Cardiac muscle cell (in vitro differentiated cells and primary cell): ENCODE measurements around the gene PAFAH2. TPM values are rescaled to one million over a fixed set of nuclear protein-coding genes. Genes with fewer than 3 reads are reported as not detected.

Experiments
- DNase-seq, 2 donors: peaks; one replicate each; pipeline versions ENCODE4 v3.0.0 to v3.0.0-alpha.2; 2010 to 2017; ENCODE audit warnings: low read depth in 1 of 2, low spot score in 1 of 2
- H3K27ac ChIP-seq: fragments of 200-600 bp; sonication (generic); 2 replicates; pipeline ENCODE4 v1.5.1; 2016
- H3K27me3 ChIP-seq: fragments of 200-600 bp; sonication (generic); 2 replicates; pipeline ENCODE4 v1.6.0; 2016; ENCODE audit warnings: control low read depth
- H3K36me3 ChIP-seq: fragments of 200-600 bp; sonication (generic); 2 replicates; pipeline ENCODE4 v1.5.1; 2016; ENCODE audit warnings: control low read depth
- H3K4me1 ChIP-seq: fragments of 200-600 bp; sonication (generic); 2 replicates; pipeline ENCODE4 v1.8.1; 2017; ENCODE audit warnings: low read depth, mild to moderate bottlenecking, mixed run types
- H3K4me3 ChIP-seq: fragments of 200-600 bp; sonication (generic); 2 replicates; pipeline ENCODE4 v1.5.1; 2016; ENCODE audit warnings: mild to moderate bottlenecking
- H3K9me3 ChIP-seq: fragments of 200-600 bp; sonication (generic); 2 replicates; pipeline ENCODE4 v1.5.1; 2017; ENCODE audit warnings: low read depth, mild to moderate bottlenecking, control low read depth
- polyA plus RNA-seq: library from polyadenylated mRNA; unstranded; fragments of >200 nt; fragmentation: Nextera tagmentation; extraction: Ambion mirVana; gene quantifications from 2 replicates; pipeline ENCODE4 v1.2.1, GENCODE V29; 2016
- total RNA-seq: library from RNA; depleted of rRNA; stranded (reverse); fragments of >200 nt; gene quantifications from 2 replicates; pipeline ENCODE4 v1.2.3, GENCODE V29; 2016
- TF ChIP-seq, protein P1 (sequence below): IDR thresholded peaks from 2 replicates; pipeline ENCODE4 v1.5.1; 2012; ENCODE audit warnings: low read depth, mild to moderate bottlenecking, low read length

The PAFAH2 gene
- total and polyA plus RNA-seq, 2 experiments from 2014 or later: 10.9 to 11.2 TPM

DNA sequence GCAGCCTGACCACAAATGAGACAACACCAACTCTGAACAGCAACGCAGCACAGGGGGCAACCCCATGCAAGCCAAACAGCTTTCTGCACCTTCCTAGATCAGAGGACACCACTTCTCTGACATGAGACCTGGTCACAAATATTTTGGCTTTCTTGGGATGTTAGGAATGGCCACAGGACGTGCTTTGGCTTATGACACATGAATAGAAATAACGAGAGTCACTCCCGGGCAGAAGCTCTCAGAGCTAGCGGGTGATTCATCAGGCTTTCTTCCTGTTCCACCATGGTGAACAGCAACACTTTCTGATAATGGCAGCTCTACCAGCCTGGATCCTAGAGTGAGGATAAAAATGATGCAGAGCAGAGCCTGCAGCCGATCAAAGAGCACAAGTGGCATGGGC lies 39.4 kb downstream of the PAFAH2 start:
- Histone ChIP-seq H3K4me1 (no peaks in the 10 kb centered on the region), H3K36me3 (peaks cover 11% of the 10 kb centered on the region), H3K27me3 (no peaks in the 10 kb centered on the region), H3K9me3 (no peaks in the 10 kb centered on the region), H3K27ac (no peak overlapping the region), H3K4me3 (no peak overlapping the region)
- TF ChIP-seq, protein P1, sequence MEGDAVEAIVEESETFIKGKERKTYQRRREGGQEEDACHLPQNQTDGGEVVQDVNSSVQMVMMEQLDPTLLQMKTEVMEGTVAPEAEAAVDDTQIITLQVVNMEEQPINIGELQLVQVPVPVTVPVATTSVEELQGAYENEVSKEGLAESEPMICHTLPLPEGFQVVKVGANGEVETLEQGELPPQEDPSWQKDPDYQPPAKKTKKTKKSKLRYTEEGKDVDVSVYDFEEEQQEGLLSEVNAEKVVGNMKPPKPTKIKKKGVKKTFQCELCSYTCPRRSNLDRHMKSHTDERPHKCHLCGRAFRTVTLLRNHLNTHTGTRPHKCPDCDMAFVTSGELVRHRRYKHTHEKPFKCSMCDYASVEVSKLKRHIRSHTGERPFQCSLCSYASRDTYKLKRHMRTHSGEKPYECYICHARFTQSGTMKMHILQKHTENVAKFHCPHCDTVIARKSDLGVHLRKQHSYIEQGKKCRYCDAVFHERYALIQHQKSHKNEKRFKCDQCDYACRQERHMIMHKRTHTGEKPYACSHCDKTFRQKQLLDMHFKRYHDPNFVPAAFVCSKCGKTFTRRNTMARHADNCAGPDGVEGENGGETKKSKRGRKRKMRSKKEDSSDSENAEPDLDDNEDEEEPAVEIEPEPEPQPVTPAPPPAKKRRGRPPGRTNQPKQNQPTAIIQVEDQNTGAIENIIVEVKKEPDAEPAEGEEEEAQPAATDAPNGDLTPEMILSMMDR: no peak
- peak in 1 of 2 donors; percentile 60 for DNase-seq

DNA sequence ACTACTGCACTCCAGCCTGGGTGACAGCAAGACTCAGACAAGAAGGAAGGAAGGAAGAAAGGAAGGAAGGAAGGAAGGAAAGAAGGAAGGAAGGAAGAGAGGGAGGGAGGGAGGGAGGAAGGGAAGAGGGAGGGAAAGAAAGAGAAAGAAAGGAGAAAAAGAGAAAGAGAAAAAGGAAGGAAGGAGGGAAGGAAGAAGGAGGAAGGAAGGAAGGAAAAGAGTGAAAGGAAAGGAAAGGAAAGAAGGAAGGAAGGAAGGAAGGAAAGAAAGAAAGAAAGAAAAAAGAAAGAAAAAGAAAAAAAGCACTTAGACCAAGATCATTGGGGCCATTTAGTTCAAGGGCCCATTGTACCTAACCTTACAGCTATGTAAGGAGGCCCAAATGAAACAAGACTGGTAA lies 42.3 kb downstream of the PAFAH2 start:
- no peaks in the 10 kb centered on the region for H3K9me3 ChIP-seq
- H3K27ac ChIP-seq: no peak overlapping the region
- no peaks in the 10 kb centered on the region for H3K4me1 ChIP-seq
- H3K27me3 ChIP-seq: no peaks in the 10 kb centered on the region
- DNase-seq: no peak
- H3K36me3 ChIP-seq: no peaks in the 10 kb centered on the region
- TF ChIP-seq, protein P1: no peak
- H3K4me3 ChIP-seq: no peak overlapping the region

DNA sequence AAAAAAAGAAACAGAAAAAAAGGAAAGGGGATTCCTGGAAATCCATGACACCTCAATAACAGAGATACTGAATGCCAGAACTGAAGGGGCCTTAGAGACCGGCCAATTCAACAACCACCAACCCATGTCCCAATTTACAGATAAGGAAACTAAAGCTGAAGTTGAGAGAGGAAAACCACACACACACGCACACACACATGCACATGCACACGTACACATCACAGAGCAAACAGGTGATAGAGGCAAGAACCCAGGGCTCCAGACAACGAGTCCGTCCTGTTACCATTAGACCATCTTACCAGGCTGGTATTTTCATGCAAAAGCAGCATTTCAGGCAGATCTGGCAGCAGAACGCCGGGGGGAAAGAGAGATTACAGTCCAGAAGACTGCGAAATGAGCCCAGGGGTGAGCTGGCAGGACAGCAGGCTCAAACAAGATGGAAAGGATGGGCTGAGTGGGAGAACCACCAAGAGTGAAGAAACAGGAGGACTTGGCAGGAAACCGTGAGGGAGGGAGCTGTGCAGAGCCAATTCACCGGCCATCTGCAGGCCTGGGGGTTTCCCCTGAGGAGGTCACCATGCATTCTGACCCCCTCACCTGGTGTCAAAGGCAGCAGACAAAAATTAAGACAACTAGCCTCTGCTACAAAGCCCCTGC lies 43.5 kb downstream of the PAFAH2 start:
- Histone ChIP-seq H3K27ac (no peak overlapping the region), H3K4me3 (no peak overlapping the region), H3K4me1 (no peaks in the 10 kb centered on the region), H3K9me3 (no peaks in the 10 kb centered on the region), H3K27me3 (no peaks in the 10 kb centered on the region), H3K36me3 (no peaks in the 10 kb centered on the region)
- TF ChIP-seq, protein P1: no peak
- peak in 1 of 2 donors; percentile 57 for DNase-seq

DNA sequence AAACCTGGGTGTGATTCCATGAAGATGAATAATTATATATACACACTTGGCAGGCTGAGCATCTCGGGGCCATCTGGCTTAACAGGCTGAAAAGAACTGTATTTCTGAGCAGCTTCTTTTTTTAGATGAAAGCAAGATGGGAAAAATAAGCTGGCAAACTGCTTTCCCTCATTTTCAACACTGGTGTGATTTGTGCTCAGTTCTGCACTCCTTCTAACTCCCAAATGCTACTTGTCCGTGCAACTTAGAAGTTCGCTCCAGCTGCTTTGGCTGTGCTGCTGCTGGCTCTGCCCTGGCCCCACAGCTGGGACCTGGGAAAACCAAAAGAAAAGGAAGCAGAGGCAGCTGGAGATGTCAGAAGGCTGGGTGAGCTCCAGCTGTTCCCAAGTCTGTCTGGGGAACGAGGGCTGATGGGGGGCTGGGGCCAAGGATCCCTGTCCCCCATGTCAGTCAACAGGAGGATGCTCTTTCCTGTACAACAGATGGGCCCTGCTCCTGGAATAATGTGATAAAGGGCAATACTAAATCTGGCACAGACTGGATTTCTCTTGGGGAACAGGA lies 44.9 kb downstream of the PAFAH2 start:
- Histone ChIP-seq H3K36me3 (no peaks in the 10 kb centered on the region), H3K4me1 (no peaks in the 10 kb centered on the region), H3K27ac (no peak overlapping the region), H3K4me3 (no peak overlapping the region), H3K9me3 (no peaks in the 10 kb centered on the region), H3K27me3 (no peaks in the 10 kb centered on the region)
- peak in 1 of 2 donors; percentile 65 for DNase-seq
- TF ChIP-seq, protein P1: no peak

DNA sequence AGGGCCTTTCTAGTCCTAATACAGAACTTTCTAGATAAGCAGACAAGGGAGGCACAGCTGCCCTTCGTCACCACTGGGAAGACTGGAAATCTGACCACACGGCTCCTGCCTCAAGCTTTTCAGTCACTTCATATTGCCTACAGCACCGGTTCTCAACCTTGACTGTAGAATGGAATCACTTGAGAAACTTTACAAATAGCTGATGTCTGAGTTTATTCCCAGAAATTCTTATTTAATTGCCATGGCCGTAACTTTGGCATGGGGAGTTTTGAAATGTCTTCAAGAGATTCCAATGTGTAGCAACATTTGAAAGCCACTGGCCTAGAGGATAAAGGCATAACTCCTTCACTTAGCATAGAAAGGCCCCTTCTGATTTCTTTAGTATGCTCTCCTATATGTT lies 49.2 kb downstream of the PAFAH2 start:
- Histone ChIP-seq H3K36me3 (no peaks in the 10 kb centered on the region), H3K4me1 (no peaks in the 10 kb centered on the region), H3K4me3 (no peak overlapping the region), H3K27ac (no peak overlapping the region), H3K27me3 (no peaks in the 10 kb centered on the region), H3K9me3 (no peaks in the 10 kb centered on the region)
- no peak for DNase-seq
- TF ChIP-seq, protein P1: no peak
